ENCODE results near the gene ABHD13. TPM values are rescaled to one million over a fixed set of nuclear protein-coding genes. Genes with fewer than 3 reads are reported as not detected.
A peak's percentile ranks its signal among the peaks of the same experiment; 100 is the strongest.

The ABHD13 gene
- total RNA-seq, 1 experiment from 2014 or later: 10.3 TPM

GRCh38 chr13:108220041-108220440 is 1.8 kb downstream of the ABHD13 start:
- POLR2A ChIA-PET (ENCODE audit: low non-redundant PET): no interaction called here
- intact Hi-C loops (cut with micrococcal nuclease; ENCODE audit: unreplicated experiment): no loop called here

GRCh38 chr13:108223687-108224503 is 5.7 kb downstream of the ABHD13 start:
- no peaks in the 10 kb centered on the region for H3K36me3 ChIP-seq (ENCODE audit: insufficient read depth, low read length, poor library complexity, severe bottlenecking)
- no peak overlapping the region for H3K27ac ChIP-seq (ENCODE audit: low read depth, low read length, poor library complexity, severe bottlenecking)
- intact Hi-C loops (cut with micrococcal nuclease; ENCODE audit: unreplicated experiment): no loop called here
- TF ChIP-seq, protein P1, sequence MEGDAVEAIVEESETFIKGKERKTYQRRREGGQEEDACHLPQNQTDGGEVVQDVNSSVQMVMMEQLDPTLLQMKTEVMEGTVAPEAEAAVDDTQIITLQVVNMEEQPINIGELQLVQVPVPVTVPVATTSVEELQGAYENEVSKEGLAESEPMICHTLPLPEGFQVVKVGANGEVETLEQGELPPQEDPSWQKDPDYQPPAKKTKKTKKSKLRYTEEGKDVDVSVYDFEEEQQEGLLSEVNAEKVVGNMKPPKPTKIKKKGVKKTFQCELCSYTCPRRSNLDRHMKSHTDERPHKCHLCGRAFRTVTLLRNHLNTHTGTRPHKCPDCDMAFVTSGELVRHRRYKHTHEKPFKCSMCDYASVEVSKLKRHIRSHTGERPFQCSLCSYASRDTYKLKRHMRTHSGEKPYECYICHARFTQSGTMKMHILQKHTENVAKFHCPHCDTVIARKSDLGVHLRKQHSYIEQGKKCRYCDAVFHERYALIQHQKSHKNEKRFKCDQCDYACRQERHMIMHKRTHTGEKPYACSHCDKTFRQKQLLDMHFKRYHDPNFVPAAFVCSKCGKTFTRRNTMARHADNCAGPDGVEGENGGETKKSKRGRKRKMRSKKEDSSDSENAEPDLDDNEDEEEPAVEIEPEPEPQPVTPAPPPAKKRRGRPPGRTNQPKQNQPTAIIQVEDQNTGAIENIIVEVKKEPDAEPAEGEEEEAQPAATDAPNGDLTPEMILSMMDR (conservative IDR thresholded peaks at IDR 0.05; ENCODE audit: low read depth, low read length): no peak
- no peak for TF ChIP-seq EZH2 (IDR thresholded peaks at IDR 0.05; ENCODE audit: borderline replicate concordance, low read depth, low read length, poor library complexity, severe bottlenecking)
- no peaks in the 10 kb centered on the region for H3K9me3 ChIP-seq (ENCODE audit: low read depth, low read length, poor library complexity, severe bottlenecking)
- ChIA-PET POLR2A (ENCODE audit: low non-redundant PET) (no interaction called here), CTCF (no interaction called here)
- no TSS peak for BruUV-seq (replicated peaks)
- H3K4me1 ChIP-seq (ENCODE audit: insufficient read depth, low read length, poor library complexity, severe bottlenecking): peaks cover 31% of the 10 kb centered on the region
- H3K4me3 ChIP-seq (ENCODE audit: low read depth, low read length, poor library complexity, severe bottlenecking): no peak overlapping the region
- DNase-seq (ENCODE audit: low spot score): no peak
- no peaks in the 10 kb centered on the region for H3K27me3 ChIP-seq (replicated peaks; ENCODE audit: insufficient read depth, low read depth, low read length, poor library complexity)

More at GRCh38 chr13:108220041-108220440, 1.8 kb downstream of the ABHD13 start:
- no peaks in the 10 kb centered on the region for H3K9me3 ChIP-seq (ENCODE audit: low read depth, low read length, poor library complexity, severe bottlenecking)
- H3K4me3 ChIP-seq (ENCODE audit: low read depth, low read length, poor library complexity, severe bottlenecking): peak overlapping the region; percentile 93
- no TSS peak for BruUV-seq (replicated peaks)
- no peak for DNase-seq (ENCODE audit: low spot score)
- CTCF ChIA-PET: no interaction called here
- no peaks in the 10 kb centered on the region for H3K36me3 ChIP-seq (ENCODE audit: insufficient read depth, low read length, poor library complexity, severe bottlenecking)
- no peak for TF ChIP-seq EZH2 (IDR thresholded peaks at IDR 0.05; ENCODE audit: borderline replicate concordance, low read depth, low read length, poor library complexity, severe bottlenecking)
- TF ChIP-seq, protein P1 (conservative IDR thresholded peaks at IDR 0.05; ENCODE audit: low read depth, low read length): no peak
- peaks cover 28% of the 10 kb centered on the region for H3K4me1 ChIP-seq (ENCODE audit: insufficient read depth, low read length, poor library complexity, severe bottlenecking)
- H3K27ac ChIP-seq (ENCODE audit: low read depth, low read length, poor library complexity, severe bottlenecking): no peak overlapping the region
- no peaks in the 10 kb centered on the region for H3K27me3 ChIP-seq (replicated peaks; ENCODE audit: insufficient read depth, low read depth, low read length, poor library complexity)

GRCh38 chr13:108225440-108225839 is 7.2 kb downstream of the ABHD13 start:
- CTCF ChIA-PET: no interaction called here
- Histone ChIP-seq H3K4me1 (ENCODE audit: insufficient read depth, low read length, poor library complexity, severe bottlenecking) (peaks cover 20% of the 10 kb centered on the region), H3K27me3 (replicated peaks; ENCODE audit: insufficient read depth, low read depth, low read length, poor library complexity) (no peaks in the 10 kb centered on the region), H3K9me3 (ENCODE audit: low read depth, low read length, poor library complexity, severe bottlenecking) (no peaks in the 10 kb centered on the region), H3K36me3 (ENCODE audit: insufficient read depth, low read length, poor library complexity, severe bottlenecking) (no peaks in the 10 kb centered on the region), H3K4me3 (ENCODE audit: low read depth, low read length, poor library complexity, severe bottlenecking) (no peak overlapping the region), H3K27ac (ENCODE audit: low read depth, low read length, poor library complexity, severe bottlenecking) (no peak overlapping the region)
- POLR2A ChIA-PET (ENCODE audit: low non-redundant PET): no interaction called here
- TF ChIP-seq EZH2 (IDR thresholded peaks at IDR 0.05; ENCODE audit: borderline replicate concordance, low read depth, low read length, poor library complexity, severe bottlenecking): no peak
- TF ChIP-seq, protein P1 (conservative IDR thresholded peaks at IDR 0.05; ENCODE audit: low read depth, low read length): no peak
- BruUV-seq (replicated peaks): no TSS peak
- intact Hi-C loops (cut with micrococcal nuclease; ENCODE audit: unreplicated experiment): loop anchor here (5.0 kb wide), 3 partner anchors 42 to 282 kb away; partner anchors contain the start of gene TNFSF13B
- no peak for DNase-seq (ENCODE audit: low spot score)

Data from A673 (cell line).